Activated T-helper 2 cell treated with anti-CD3 and anti-CD28 coated beads, Interferon-gamma antibody, Interleukin-2, Interleukin-4, amounts not matched to agents 10 μg/mL and 5 μg/mL and 100 μg/mL, durations not matched to agents 14 hours and 24 hours and 36 hours (primary cell): ENCODE measurements around the gene HOXB5. TPM values are rescaled to one million over a fixed set of nuclear protein-coding genes. Genes with fewer than 3 reads are reported as not detected.

Experiments used
- DNase-seq: peaks from one replicate; pipeline ENCODE4 v3.0.0; 2021; ENCODE audit warnings: low spot score
- H3K27ac Mint-ChIP-seq: one replicate; pipeline ENCODE4 v1.8.0; 2021; ENCODE audit warnings: mixed read lengths
- H3K27me3 Mint-ChIP-seq: one replicate; pipeline ENCODE4 v1.8.0; 2021; ENCODE audit warnings: low read depth, mixed read lengths
- H3K36me3 Mint-ChIP-seq: one replicate; pipeline ENCODE4 v1.8.0; 2021; ENCODE audit warnings: low read depth, mixed read lengths
- H3K4me1 Mint-ChIP-seq: one replicate; pipeline ENCODE4 v1.8.0; 2021; ENCODE audit warnings: low read depth, mixed read lengths
- H3K4me3 Mint-ChIP-seq: one replicate; pipeline ENCODE4 v1.8.0; 2021; ENCODE audit warnings: low read depth, mild to moderate bottlenecking, moderate library complexity, mixed read lengths
- H3K9me3 Mint-ChIP-seq: one replicate; pipeline ENCODE4 v1.8.0; 2021; ENCODE audit warnings: mixed read lengths
- intact Hi-C: fragments of 100-400 bp; cut with micrococcal nuclease; formaldehyde crosslinking; loops from one replicate; pipeline ENCODE4 v1.15.1; 2023
- total RNA-seq: library from RNA; stranded (reverse); gene quantifications from 2 replicates; pipeline ENCODE4 v1.2.3, GENCODE V29; 2022

HOXB5 gene
- total RNA-seq, 1 donor from 2014 or later = not detected

DNA sequence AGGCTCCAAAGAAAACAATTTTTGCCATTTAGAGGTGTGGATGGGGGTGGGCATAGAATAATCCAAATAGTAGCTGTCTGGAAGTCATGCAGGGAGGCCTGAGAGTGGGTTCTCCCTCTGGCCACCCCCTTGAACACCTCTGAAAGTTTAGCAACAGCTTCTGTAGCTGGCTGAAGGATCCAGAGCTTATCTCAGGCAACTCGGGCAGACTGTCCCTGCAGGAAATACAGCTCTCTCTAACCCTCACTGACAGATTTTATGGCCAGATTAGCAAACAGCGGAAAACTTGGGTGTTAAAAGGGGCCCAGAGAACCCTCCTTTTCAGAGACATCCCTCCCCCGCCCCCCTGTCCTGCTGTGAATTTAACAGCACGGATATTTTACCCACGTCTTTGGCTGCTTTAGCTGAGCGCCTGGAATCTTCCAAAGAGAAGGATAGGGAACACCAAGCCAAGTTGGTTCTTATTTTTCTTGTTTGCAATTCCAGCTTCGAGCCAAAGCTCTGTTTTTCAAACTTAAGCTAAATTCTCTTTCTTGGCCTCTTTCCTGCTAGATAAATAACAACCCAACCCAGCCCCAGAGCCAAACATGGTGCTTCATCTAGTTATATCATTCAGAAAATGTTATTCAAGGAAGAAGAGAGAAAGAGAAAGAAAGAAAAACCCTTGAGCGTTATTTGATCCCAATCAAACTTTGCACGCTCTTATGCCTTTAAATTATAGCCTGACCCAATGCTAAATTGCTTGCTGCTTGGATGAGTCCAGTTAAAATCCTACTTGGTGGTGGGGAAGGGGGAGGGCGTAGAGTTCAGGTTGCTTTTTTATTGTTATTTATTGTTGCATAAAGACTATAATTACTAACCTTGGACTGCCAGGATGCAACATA is 46.4 kb downstream of the HOXB5 start:
- intact Hi-C loops = loop anchor here (2.0 kb wide), 2 partner anchors 32 to 36 kb away; partner anchors contain the start of gene HOXB4
- peak overlapping the region; percentile 82 for H3K27ac Mint-ChIP-seq
- H3K9me3 Mint-ChIP-seq = no peaks in the 10 kb centered on the region
- peaks cover 11% of the 10 kb centered on the region for H3K36me3 Mint-ChIP-seq
- DNase-seq = no peak
- H3K27me3 Mint-ChIP-seq = peaks cover 1% of the 10 kb centered on the region
- peaks cover 39% of the 10 kb centered on the region for H3K4me1 Mint-ChIP-seq
- peak overlapping the region; percentile 56 for H3K4me3 Mint-ChIP-seq

DNA sequence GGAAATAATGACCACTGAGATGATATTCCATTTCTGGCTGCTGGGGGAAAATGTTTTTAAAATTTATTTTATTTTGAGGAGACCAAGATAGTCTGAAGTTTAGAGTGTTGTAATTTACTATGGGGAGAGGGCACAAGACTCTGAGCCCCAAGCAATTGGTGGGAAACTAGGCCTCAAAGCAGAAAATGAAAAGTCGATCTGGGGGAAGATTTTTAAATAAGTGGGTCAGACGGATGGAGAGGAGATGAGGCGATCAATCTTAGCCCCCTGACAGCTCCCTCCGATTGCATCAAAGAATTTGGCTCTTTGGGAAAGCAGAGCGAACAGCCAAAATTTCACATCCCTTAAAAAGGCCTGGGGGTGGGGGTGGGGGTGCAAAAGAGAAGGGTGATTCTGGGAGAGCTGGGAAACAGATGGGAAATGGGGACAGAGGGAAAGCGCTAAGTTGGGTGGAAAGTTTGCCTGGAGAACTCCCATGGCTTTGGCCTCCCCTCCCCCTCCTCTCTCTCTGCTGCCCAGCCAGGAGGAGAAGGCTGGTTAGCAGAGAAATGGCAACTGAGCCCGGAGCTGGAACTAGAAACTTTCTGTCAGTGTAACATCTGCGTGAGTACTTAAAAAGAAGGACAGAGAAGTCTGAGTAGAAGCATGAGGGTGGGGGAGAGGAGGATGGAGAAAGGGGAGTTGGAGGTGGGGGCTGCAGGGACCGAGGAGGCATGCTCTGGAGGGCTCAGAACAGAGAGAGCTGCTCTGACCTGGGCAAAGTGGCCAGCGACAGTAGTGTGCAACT is 47.2 kb downstream of the HOXB5 start:
- H3K27me3 Mint-ChIP-seq = peaks cover 1% of the 10 kb centered on the region
- DNase-seq = no peak
- peaks cover 39% of the 10 kb centered on the region for H3K4me1 Mint-ChIP-seq
- peak overlapping the region; percentile 82 for H3K27ac Mint-ChIP-seq
- H3K9me3 Mint-ChIP-seq = no peaks in the 10 kb centered on the region
- intact Hi-C loops = loop anchor here (2.0 kb wide), 2 partner anchors 32 to 36 kb away; partner anchors contain the start of gene HOXB4
- peak overlapping the region; percentile 56 for H3K4me3 Mint-ChIP-seq
- H3K36me3 Mint-ChIP-seq = peaks cover 15% of the 10 kb centered on the region

DNA sequence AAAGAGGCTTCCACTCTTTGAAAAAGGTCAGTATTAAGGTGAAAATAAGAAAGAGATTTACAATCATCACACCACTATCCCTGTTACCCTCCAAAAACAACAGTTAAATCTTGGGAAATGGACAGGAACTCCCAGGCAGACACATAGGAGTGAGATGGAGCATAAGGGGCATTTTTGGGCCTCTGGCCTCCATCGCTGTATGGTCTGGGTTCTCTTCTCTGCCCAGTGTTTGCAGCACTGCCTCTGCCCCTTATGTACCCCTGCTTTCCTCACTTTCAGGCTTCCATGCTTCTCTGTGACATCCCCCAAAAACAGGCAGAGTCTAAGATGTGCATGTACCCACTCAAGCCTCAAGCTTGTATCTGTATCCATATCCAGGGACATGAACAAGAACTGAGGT is 48.0 kb downstream of the HOXB5 start:
- Mint-ChIP-seq H3K27ac (peak overlapping the region; percentile 43), H3K4me1 (peaks cover 43% of the 10 kb centered on the region), H3K27me3 (peaks cover 1% of the 10 kb centered on the region), H3K9me3 (no peaks in the 10 kb centered on the region), H3K36me3 (peaks cover 19% of the 10 kb centered on the region), H3K4me3 (peak overlapping the region; percentile 94)
- no peak for DNase-seq
- intact Hi-C loops = no loop called here

DNA sequence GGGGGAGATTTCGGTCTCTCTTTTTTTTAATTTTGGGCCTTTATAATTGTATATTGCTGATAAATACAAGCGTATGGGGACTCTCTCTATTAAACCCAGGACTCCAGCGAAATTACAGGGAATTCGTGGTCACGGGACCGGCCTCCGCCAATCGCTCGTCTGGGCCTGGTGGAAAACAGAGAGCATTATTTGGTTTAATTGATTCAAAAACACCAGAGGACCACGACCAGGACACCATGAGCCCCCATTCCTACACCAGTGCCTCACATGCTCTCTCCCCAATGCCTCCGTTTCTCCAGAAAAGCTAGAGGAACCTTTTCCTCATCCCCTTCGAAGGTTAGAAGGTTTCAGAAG is 48.6 kb downstream of the HOXB5 start, which contains the start of gene HOXB2:
Gene HOXB2, minus strand, starts transcription at position 88 of the 354 bp plus-strand sequence. CDS start 198 bp downstream, outside the sequence.
- H3K9me3 Mint-ChIP-seq = no peaks in the 10 kb centered on the region
- intact Hi-C loops = no loop called here
- peaks cover 43% of the 10 kb centered on the region for H3K4me1 Mint-ChIP-seq

DNA sequence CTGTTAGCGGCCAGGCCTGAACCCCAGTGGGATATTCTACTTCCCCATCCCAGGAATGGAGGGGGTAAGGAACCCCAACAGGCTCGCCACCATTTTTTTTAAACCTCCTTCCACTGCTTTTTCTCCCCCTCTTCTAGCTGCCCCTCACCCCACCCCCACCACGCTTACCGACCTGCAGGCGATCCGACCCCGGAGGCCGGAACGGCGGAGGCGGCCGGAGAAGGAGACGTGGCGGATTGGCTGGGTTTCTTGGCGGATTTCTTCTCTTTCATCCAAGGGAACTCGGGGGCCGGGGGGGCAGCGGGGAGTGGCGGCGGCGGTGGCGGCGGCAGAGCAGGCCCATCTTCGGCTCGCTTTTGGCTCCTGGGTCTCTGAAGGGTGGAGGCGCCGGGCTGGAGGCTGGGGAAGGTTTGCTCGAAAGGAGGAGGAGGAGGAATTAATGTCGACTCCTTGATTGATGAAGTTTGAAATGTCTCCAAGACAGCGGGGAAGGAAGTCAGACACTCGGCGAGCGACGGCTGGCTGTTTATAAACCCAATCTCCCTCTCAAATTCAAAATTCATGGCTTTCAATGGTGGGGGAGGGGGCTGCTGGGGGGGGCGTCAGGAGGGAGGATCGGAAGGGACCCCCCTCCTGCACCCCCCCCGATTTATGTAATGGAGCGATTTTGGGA is 49.1 kb downstream of the HOXB5 start:
- H3K27me3 Mint-ChIP-seq = peaks cover 1% of the 10 kb centered on the region
- peak; percentile 29 for DNase-seq
- intact Hi-C loops = loop anchor here (5.0 kb wide), 1 partner anchor 517 kb away; no protein-coding TSS in a partner anchor
- H3K4me3 Mint-ChIP-seq = peak overlapping the region; percentile 94
- peaks cover 43% of the 10 kb centered on the region for H3K4me1 Mint-ChIP-seq
- no peaks in the 10 kb centered on the region for H3K9me3 Mint-ChIP-seq
- peaks cover 14% of the 10 kb centered on the region for H3K36me3 Mint-ChIP-seq
- H3K27ac Mint-ChIP-seq = peak overlapping the region; percentile 94

More for the DNA sequence above, 48.6 kb downstream of the HOXB5 start, which contains the start of gene HOXB2:
- H3K36me3 Mint-ChIP-seq = peaks cover 17% of the 10 kb centered on the region
- DNase-seq = no peak
- peak within 1 kb of the TSS; percentile 94 for H3K27ac Mint-ChIP-seq
- H3K4me3 Mint-ChIP-seq = peak within 1 kb of the TSS; percentile 94
- H3K27me3 Mint-ChIP-seq = peaks cover 1% of the 10 kb centered on the region

DNA sequence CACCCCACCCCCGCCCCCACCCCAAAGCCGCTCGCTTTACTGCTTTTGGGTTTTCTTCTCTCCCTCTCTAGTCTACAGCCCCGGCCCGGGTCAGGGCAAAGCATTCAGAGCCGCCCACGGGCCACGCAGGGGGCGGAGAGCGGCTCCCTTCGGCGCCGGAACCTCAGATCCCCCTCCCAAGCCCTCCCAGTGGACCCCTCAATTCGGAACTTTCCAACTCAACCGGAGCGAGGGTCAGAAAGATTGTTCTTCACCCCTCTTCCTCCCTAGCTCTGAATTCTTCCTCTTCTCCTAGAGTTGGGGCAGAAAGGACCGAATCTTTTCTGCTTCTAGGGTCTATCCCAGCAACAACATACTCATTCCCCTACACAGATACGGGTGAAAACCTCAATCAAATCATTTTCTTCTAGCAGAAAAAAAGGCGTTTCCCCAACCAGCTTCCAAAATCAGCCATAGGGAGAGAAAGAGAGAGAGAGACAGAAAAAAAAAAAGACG is 49.7 kb downstream of the HOXB5 start:
- intact Hi-C loops = loop anchor here (2.0 to 5.0 kb wide), 2 partner anchors 51 to 517 kb away; no protein-coding TSS in a partner anchor
- H3K36me3 Mint-ChIP-seq = peaks cover 14% of the 10 kb centered on the region
- H3K27me3 Mint-ChIP-seq = peaks cover 1% of the 10 kb centered on the region
- peaks cover 40% of the 10 kb centered on the region for H3K4me1 Mint-ChIP-seq
- H3K4me3 Mint-ChIP-seq = peak overlapping the region; percentile 94
- DNase-seq = peak; percentile 40
- no peaks in the 10 kb centered on the region for H3K9me3 Mint-ChIP-seq
- H3K27ac Mint-ChIP-seq = peak overlapping the region; percentile 94

DNA sequence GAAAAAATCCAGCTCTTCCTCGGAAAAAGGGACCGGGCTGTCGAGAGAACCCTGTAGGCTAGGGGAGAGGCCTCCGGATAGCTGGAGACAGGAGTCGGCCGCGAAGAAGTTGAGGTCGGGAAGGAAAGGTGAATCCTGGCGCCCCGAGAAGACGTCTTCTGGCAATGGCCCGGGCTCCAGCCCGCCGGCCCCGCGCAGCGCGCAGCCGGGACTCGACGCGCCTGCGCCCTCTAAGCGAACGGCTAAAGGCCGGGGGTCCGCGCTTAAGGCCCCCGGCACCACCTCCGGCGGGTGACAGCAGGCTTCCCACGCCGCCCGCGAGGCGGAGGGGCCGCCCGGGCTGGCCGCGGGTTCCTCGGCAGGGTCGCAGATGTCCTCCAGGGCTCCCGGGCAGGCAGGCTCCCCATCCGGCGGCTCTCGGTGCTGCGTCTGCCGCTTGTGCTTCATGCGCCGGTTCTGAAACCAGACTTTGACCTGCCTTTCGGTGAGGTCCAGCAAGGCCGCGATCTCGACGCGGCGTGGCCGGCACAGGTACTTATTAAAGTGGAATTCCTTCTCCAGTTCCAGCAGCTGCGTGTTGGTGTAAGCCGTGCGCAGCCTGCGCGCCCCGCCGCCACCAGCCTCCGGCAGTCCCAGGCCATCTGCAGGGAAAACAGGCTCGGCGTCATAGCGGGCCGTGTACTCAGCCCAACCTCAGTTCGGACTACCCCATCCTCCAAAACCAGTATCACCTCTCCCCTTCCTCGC is 50.3 kb downstream of the HOXB5 start:
- Mint-ChIP-seq H3K27me3 (peaks cover 1% of the 10 kb centered on the region), H3K4me3 (peak overlapping the region; percentile 94), H3K9me3 (no peaks in the 10 kb centered on the region), H3K4me1 (peaks cover 36% of the 10 kb centered on the region), H3K27ac (peak overlapping the region; percentile 94), H3K36me3 (peaks cover 14% of the 10 kb centered on the region)
- DNase-seq = peak; percentile 63
- intact Hi-C loops = loop anchor here (2.0 to 5.0 kb wide), 2 partner anchors 50 to 516 kb away; no protein-coding TSS in a partner anchor

DNA sequence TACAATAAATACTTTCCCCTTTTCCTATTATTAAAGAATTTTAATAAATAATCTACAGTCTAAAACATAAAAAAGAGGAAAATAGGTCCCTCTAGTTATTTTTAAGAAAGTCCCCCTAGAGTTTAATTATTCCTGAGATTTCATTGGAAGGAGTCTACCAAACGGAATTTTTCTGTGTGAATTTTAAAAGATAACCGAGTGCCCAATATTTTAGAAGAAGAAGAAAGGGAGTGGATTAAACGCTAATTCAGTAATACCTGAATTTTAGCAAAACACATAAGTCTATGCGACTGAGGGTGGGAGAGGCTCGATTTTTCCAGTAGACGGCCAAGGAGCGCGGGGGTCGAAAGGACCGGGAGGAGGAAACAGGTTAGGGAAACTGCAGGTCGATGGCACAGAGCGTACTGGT is 50.9 kb downstream of the HOXB5 start:
- Mint-ChIP-seq H3K9me3 (no peaks in the 10 kb centered on the region), H3K4me1 (peaks cover 32% of the 10 kb centered on the region), H3K27me3 (peaks cover 1% of the 10 kb centered on the region), H3K4me3 (peak overlapping the region; percentile 94), H3K27ac (peak overlapping the region; percentile 85), H3K36me3 (peaks cover 14% of the 10 kb centered on the region)
- intact Hi-C loops = loop anchor here (2.0 to 5.0 kb wide), 2 partner anchors 50 to 515 kb away; no protein-coding TSS in a partner anchor
- DNase-seq = no peak

DNA sequence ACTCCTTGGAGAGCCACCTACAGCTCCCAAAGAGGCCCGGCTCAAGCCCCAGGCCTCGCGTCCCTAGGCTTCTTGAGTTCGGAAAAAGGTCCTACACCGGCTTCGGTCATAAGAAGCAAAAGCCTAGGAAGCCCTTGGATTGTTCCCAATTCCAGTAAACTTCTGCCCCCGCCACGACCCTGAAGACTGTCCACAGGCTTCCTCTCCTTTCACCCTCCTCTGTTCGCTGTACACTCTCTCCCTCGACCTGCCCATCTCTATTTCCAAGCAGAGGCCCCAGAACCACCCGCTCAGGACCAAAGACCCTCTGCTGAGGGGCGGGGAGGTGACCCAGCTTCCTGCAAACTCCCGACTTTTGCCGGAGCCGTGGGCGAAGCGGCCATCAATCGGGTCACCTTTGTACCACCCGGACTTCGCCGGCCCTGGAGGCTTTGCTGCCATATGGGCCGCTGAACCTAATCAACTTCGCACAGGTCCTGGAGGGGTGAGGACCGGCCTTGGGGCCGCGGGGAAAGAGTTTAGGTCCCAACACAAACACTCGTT is 51.4 kb downstream of the HOXB5 start:
- DNase-seq = peak; percentile 18
- H3K9me3 Mint-ChIP-seq = no peaks in the 10 kb centered on the region
- peak overlapping the region; percentile 95 for H3K27ac Mint-ChIP-seq
- intact Hi-C loops = loop anchor here (2.0 to 5.0 kb wide), 2 partner anchors 49 to 515 kb away; no protein-coding TSS in a partner anchor
- H3K27me3 Mint-ChIP-seq = peaks cover 4% of the 10 kb centered on the region
- H3K4me3 Mint-ChIP-seq = peak overlapping the region; percentile 94
- H3K4me1 Mint-ChIP-seq = peaks cover 28% of the 10 kb centered on the region
- H3K36me3 Mint-ChIP-seq = peaks cover 14% of the 10 kb centered on the region

DNA sequence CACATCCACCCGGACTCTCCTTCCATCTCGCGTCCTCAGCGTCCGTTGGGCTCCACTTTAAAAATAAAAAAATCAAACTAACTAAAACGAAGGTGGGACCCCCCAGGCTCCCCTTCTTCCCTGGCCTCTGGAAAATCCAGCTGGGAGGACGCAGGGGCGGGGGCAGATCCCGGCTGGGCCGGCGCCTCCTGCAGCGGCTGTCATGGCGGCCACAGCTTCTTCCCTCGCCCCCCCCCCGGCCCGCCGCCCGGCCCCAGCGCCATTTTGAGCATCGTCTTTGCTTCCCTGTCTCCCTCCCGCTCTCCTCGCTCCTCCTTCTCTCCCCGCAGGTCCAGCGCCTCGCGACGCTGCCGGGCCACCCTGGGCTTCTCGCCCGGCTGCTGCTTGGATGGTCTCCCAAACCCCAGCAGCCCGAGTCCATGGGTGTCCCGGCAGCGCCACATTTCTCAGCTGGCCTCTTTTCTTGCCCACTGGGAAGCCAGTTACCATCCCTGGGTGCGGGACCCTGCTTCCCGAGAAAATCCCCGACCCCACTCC is 51.9 kb downstream of the HOXB5 start:
- Mint-ChIP-seq H3K9me3 (no peaks in the 10 kb centered on the region), H3K27ac (peak overlapping the region; percentile 95), H3K4me3 (peak overlapping the region; percentile 94), H3K4me1 (peaks cover 22% of the 10 kb centered on the region), H3K27me3 (peaks cover 5% of the 10 kb centered on the region), H3K36me3 (peaks cover 14% of the 10 kb centered on the region)
- DNase-seq = peak; percentile 30
- intact Hi-C loops = loop anchor here (2.0 to 5.0 kb wide), 2 partner anchors 49 to 514 kb away; no protein-coding TSS in a partner anchor
